Measurements from ENCODE around the gene UGT1A7.

UGT1A7 gene

GRCh38 chr2:233793465-233794127, 111.9 kb downstream of the UGT1A7 start:
- ATAC-seq (ENCODE audit: insufficient read depth, low read depth) (no peak), DNase-seq (no peak)
- no peak overlapping the region for H3K4me2 ChIP-seq (ENCODE audit: insufficient read depth, low read length)

GRCh38 chr2:233794128-233794658, 112.5 kb downstream of the UGT1A7 start:
- Histone ChIP-seq H4K20me1 (ENCODE audit: insufficient read depth, low read length) (no peaks in the 10 kb centered on the region), H3K79me2 (ENCODE audit: insufficient read depth, low read length) (no peaks in the 10 kb centered on the region), H3K27ac (ENCODE audit: low read length) (no peak overlapping the region), H3K4me3 (ENCODE audit: low read depth in 1 of 2, low read length in 2 of 2) (no peak overlapping the region), H3K4me1 (ENCODE audit: insufficient read depth, low read length) (no peaks in the 10 kb centered on the region), H3K4me2 (ENCODE audit: insufficient read depth, low read length) (no peak overlapping the region), H2AFZ (ENCODE audit: low read depth, low read length) (no peak overlapping the region), H3K27me3 (ENCODE audit: insufficient read depth, low read length, poor library complexity) (no peaks in the 10 kb centered on the region), H3K36me3 (ENCODE audit: insufficient read depth, low read length) (no peaks in the 10 kb centered on the region), H3K9ac (ENCODE audit: low read depth, low read length) (no peak overlapping the region), H3K9me3 (ENCODE audit: insufficient read depth, low read length, severe bottlenecking) (no peaks in the 10 kb centered on the region)
- TF ChIP-seq EZH2 (IDR thresholded peaks at IDR 0.05; ENCODE audit: borderline replicate concordance, low read depth, low read length, severe bottlenecking) (no peak), CTCF (IDR thresholded peaks at IDR 0.05; ENCODE audit: borderline replicate concordance, extremely low read depth, low read length, poor library complexity, severe bottlenecking) (no peak)
- DNase-seq (no peak), ATAC-seq (ENCODE audit: insufficient read depth, low read depth) (no peak)

More at GRCh38 chr2:233793465-233794127, 111.9 kb downstream of the UGT1A7 start:
- Histone ChIP-seq H3K4me3 (ENCODE audit: low read depth in 1 of 2, low read length in 2 of 2) (no peak overlapping the region), H4K20me1 (ENCODE audit: insufficient read depth, low read length) (no peaks in the 10 kb centered on the region), H3K9ac (ENCODE audit: low read depth, low read length) (no peak overlapping the region), H3K36me3 (ENCODE audit: insufficient read depth, low read length) (no peaks in the 10 kb centered on the region), H3K9me3 (ENCODE audit: insufficient read depth, low read length, severe bottlenecking) (no peaks in the 10 kb centered on the region), H3K27ac (ENCODE audit: low read length) (no peak overlapping the region), H3K4me1 (ENCODE audit: insufficient read depth, low read length) (no peaks in the 10 kb centered on the region), H2AFZ (ENCODE audit: low read depth, low read length) (no peak overlapping the region), H3K79me2 (ENCODE audit: insufficient read depth, low read length) (no peaks in the 10 kb centered on the region), H3K27me3 (ENCODE audit: insufficient read depth, low read length, poor library complexity) (no peaks in the 10 kb centered on the region)
- no peak for TF ChIP-seq EZH2 (IDR thresholded peaks at IDR 0.05; ENCODE audit: borderline replicate concordance, low read depth, low read length, severe bottlenecking)
- no peak for TF ChIP-seq CTCF (IDR thresholded peaks at IDR 0.05; ENCODE audit: borderline replicate concordance, extremely low read depth, low read length, poor library complexity, severe bottlenecking)

- Histone ChIP-seq H3K27ac (ENCODE audit: low read length) (no peak overlapping the region), H3K4me2 (ENCODE audit: insufficient read depth, low read length) (no peak overlapping the region), H3K9ac (ENCODE audit: low read depth, low read length) (no peak overlapping the region), H3K4me1 (ENCODE audit: insufficient read depth, low read length) (no peaks in the 10 kb centered on the region), H3K9me3 (ENCODE audit: insufficient read depth, low read length, severe bottlenecking) (no peaks in the 10 kb centered on the region), H3K36me3 (ENCODE audit: insufficient read depth, low read length) (no peaks in the 10 kb centered on the region), H3K27me3 (ENCODE audit: insufficient read depth, low read length, poor library complexity) (no peaks in the 10 kb centered on the region), H3K79me2 (ENCODE audit: insufficient read depth, low read length) (no peaks in the 10 kb centered on the region), H3K4me3 (ENCODE audit: low read depth in 1 of 2, low read length in 2 of 2) (no peak overlapping the region), H4K20me1 (ENCODE audit: insufficient read depth, low read length) (no peaks in the 10 kb centered on the region), H2AFZ (ENCODE audit: low read depth, low read length) (no peak overlapping the region)
- DNase-seq = no peak
- no peak for ATAC-seq (ENCODE audit: insufficient read depth, low read depth)
- TF ChIP-seq EZH2 (IDR thresholded peaks at IDR 0.05; ENCODE audit: borderline replicate concordance, low read depth, low read length, severe bottlenecking) (no peak), CTCF (IDR thresholded peaks at IDR 0.05; ENCODE audit: borderline replicate concordance, extremely low read depth, low read length, poor library complexity, severe bottlenecking) (no peak)
Measured at GRCh38 chr2:233795735-233796171, 114.1 kb downstream of the UGT1A7 start.

All from DND-41 (cell line).